Measurements from ENCODE around the gene KANK2.
A peak's percentile ranks its signal among the peaks of the same experiment; 100 is the strongest.

Gene KANK2

GRCh38 chr19:11197291-11198174 lies at the start of gene KANK2:
Gene KANK2 (minus strand): TSS chr19:11197545. CDS start chr19:11194511, 3,034 bp downstream.
- peak; percentile 76 for DNase-seq (ENCODE audit: low spot score)

GRCh38 chr19:11246941-11247340 lies 49.6 kb upstream of the KANK2 start:
- no peak for DNase-seq (ENCODE audit: low spot score)

GRCh38 chr19:11244846-11245589 lies 47.7 kb upstream of the KANK2 start:
- no peak for DNase-seq (ENCODE audit: low spot score)

- DNase-seq (ENCODE audit: low spot score), result no peak
Observed at GRCh38 chr19:11243798-11244169, 46.4 kb upstream of the KANK2 start.

- DNase-seq (ENCODE audit: low spot score), result peak; percentile 80
Observed at GRCh38 chr19:11242864-11243797, 45.8 kb upstream of the KANK2 start.

- no peak for DNase-seq (ENCODE audit: low spot score)
Observed at GRCh38 chr19:11242025-11242424, 44.7 kb upstream of the KANK2 start.

- DNase-seq (ENCODE audit: low spot score), result no peak
Observed at GRCh38 chr19:11240008-11240444, 42.7 kb upstream of the KANK2 start.

GRCh38 chr19:11239377-11240000 lies 42.1 kb upstream of the KANK2 start, which contains the start of gene ANGPTL8:
Gene ANGPTL8 (plus strand): TSS chr19:11239619. CDS start chr19:11239638, 19 bp downstream.
- DNase-seq (ENCODE audit: low spot score), result no peak

- no peak for DNase-seq (ENCODE audit: low spot score)
Observed at GRCh38 chr19:11238781-11239376, 41.5 kb upstream of the KANK2 start.

- DNase-seq (ENCODE audit: low spot score), result no peak
Observed at GRCh38 chr19:11238041-11238440, 40.7 kb upstream of the KANK2 start.

GRCh38 chr19:11237321-11237720 lies 40.0 kb upstream of the KANK2 start:
- DNase-seq (ENCODE audit: low spot score), result no peak

- DNase-seq (ENCODE audit: low spot score), result no peak
Observed at GRCh38 chr19:11236324-11237301, 39.3 kb upstream of the KANK2 start.

GRCh38 chr19:11234486-11235075 lies 37.2 kb upstream of the KANK2 start:
- DNase-seq (ENCODE audit: low spot score), result peak; percentile 52

- no peak for DNase-seq (ENCODE audit: low spot score)
Observed at GRCh38 chr19:11233073-11233472, 35.7 kb upstream of the KANK2 start.

GRCh38 chr19:11232555-11232954 lies 35.2 kb upstream of the KANK2 start:
- DNase-seq (ENCODE audit: low spot score), result no peak

- DNase-seq (ENCODE audit: low spot score), result no peak
Observed at GRCh38 chr19:11230621-11231386, 33.5 kb upstream of the KANK2 start.

GRCh38 chr19:11227195-11227886 lies 30.0 kb upstream of the KANK2 start:
- peak; percentile 75 for DNase-seq (ENCODE audit: low spot score)

- DNase-seq (ENCODE audit: low spot score), result no peak
Observed at GRCh38 chr19:11226716-11227166, 29.4 kb upstream of the KANK2 start.
